GM23248 (cell line): ENCODE data around the gene SDK2.

Source experiments
- EZH2 ChIP-seq: fragments of 200-600 bp; sonication (generic); IDR thresholded peaks from 2 replicates; pipeline ENCODE4 v1.6.1; 2018; ENCODE audit warnings: antibody characterized with exemption, mild to moderate bottlenecking; ENCODE audit not compliant: insufficient read depth, poor library complexity, severe bottlenecking
- EZH2phosphoT487 ChIP-seq: fragments of 200-600 bp; sonication (generic); IDR thresholded peaks from 2 replicates; pipeline ENCODE4 v1.6.1; 2018; ENCODE audit warnings: antibody characterized with exemption, moderate library complexity, mild to moderate bottlenecking, low read depth; ENCODE audit not compliant: insufficient read depth

GRCh38 chr17:73592501-73592961, 51.7 kb downstream of the SDK2 start:
- TF ChIP-seq EZH2 (no peak), EZH2phosphoT487 (no peak)
